Measurements from ENCODE around the gene SPATA24. TPM values are rescaled to one million over a fixed set of nuclear protein-coding genes. Genes with fewer than 3 reads are reported as not detected.

The SPATA24 gene
- total RNA-seq, 6 experiments from 2014 or later: 4.0 to 6.9 (median 5.2) TPM

DNA sequence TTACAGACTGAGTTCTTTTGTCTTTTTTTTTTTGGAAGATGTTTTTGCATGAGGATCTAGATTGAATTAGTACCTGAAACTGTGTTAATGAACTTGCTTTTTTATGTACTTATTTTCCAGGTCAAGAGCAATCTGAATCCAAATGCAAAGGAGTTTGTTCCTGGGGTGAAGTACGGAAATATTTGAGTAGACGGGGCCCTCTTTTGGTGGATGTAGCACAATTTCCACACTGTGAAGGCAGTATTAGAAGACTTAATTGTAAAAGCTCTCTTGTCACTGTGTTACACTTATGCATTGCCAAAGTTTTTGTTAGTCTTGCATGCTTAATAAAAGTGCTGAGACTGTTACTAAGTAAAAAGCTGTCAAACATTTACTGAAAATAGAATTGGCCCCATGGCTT lies 35.3 kb downstream of the SPATA24 start:
- TF ChIP-seq, protein P1, sequence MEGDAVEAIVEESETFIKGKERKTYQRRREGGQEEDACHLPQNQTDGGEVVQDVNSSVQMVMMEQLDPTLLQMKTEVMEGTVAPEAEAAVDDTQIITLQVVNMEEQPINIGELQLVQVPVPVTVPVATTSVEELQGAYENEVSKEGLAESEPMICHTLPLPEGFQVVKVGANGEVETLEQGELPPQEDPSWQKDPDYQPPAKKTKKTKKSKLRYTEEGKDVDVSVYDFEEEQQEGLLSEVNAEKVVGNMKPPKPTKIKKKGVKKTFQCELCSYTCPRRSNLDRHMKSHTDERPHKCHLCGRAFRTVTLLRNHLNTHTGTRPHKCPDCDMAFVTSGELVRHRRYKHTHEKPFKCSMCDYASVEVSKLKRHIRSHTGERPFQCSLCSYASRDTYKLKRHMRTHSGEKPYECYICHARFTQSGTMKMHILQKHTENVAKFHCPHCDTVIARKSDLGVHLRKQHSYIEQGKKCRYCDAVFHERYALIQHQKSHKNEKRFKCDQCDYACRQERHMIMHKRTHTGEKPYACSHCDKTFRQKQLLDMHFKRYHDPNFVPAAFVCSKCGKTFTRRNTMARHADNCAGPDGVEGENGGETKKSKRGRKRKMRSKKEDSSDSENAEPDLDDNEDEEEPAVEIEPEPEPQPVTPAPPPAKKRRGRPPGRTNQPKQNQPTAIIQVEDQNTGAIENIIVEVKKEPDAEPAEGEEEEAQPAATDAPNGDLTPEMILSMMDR (IDR thresholded peaks at IDR 0.05): peak; percentile 20; the same call in 1 of the 2 replicates
- no peaks in the 10 kb centered on the region; the same call in 1 of the 2 replicates for H3K27me3 Mint-ChIP-seq (ENCODE audit: insufficient read depth)
- no peak overlapping the region for H3K4me3 Mint-ChIP-seq
- peaks cover 33% of the 10 kb centered on the region for H3K36me3 Mint-ChIP-seq (ENCODE audit: low read depth)
- H3K27ac Mint-ChIP-seq: peak overlapping the region; percentile 27; the same call in 1 of the 2 replicates
- H3K4me1 Mint-ChIP-seq (ENCODE audit: low read depth): peaks cover 15% of the 10 kb centered on the region
- H3K9me3 Mint-ChIP-seq: no peaks in the 10 kb centered on the region
- no peak for DNase-seq

DNA sequence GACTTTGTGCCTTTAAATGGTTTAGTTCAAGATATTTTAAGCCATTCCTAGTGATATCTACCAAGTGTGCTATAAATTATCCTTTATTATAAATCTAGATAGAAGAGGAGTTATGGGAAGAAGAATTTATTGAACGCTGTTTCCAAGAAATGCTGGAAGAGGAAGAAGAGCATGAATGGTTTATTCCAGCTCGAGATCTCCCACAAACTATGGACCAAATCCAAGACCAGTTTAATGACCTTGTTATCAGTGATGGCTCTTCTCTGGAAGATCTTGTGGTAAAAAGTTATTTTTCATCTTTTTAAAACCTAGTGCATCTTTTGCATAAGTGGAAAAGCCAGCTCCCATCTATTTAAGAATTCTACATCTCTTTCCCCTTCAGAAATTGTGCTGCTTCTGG lies 39.4 kb downstream of the SPATA24 start:
- H3K27ac Mint-ChIP-seq: no peak overlapping the region
- TF ChIP-seq, protein P1 (IDR thresholded peaks at IDR 0.05): no peak
- H3K36me3 Mint-ChIP-seq (ENCODE audit: low read depth): peaks cover 30% of the 10 kb centered on the region
- peaks cover 19% of the 10 kb centered on the region for H3K4me1 Mint-ChIP-seq (ENCODE audit: low read depth)
- DNase-seq: no peak
- H3K27me3 Mint-ChIP-seq (ENCODE audit: insufficient read depth): no peaks in the 10 kb centered on the region; the same call in 1 of the 2 replicates
- H3K9me3 Mint-ChIP-seq: no peaks in the 10 kb centered on the region
- H3K4me3 Mint-ChIP-seq: no peak overlapping the region

GRCh38 chr5:139363937-139364336 lies 40.0 kb downstream of the SPATA24 start:
- no peaks in the 10 kb centered on the region; the same call in 1 of the 2 replicates for H3K27me3 Mint-ChIP-seq (ENCODE audit: insufficient read depth)
- TF ChIP-seq, protein P1 (IDR thresholded peaks at IDR 0.05): no peak
- no peak for DNase-seq
- peaks cover 30% of the 10 kb centered on the region for H3K36me3 Mint-ChIP-seq (ENCODE audit: low read depth)
- peaks cover 20% of the 10 kb centered on the region for H3K4me1 Mint-ChIP-seq (ENCODE audit: low read depth)
- H3K9me3 Mint-ChIP-seq: no peaks in the 10 kb centered on the region
- H3K4me3 Mint-ChIP-seq: no peak overlapping the region
- H3K27ac Mint-ChIP-seq: no peak overlapping the region

GRCh38 chr5:139361835-139362429 lies 42.0 kb downstream of the SPATA24 start:
- H3K27ac Mint-ChIP-seq: no peak overlapping the region

DNA sequence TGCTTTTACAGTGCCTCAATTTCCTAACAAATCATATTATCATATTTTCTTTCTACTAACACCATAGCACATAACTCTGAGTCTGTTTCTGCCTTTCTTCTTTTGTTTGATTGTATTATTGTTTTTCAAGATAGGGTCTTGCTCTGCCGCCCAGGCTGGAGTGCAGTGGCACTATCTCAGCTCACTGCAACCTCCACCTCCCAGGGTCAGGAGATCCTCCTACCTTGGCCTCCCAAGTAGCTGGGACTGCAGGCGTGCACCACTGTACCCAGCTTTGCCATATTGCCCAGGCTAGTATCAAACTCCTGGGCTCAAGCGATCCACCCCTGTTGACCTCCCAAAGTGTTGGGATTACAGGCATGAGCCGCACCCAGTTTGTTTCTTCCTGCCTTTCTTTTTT lies 43.5 kb downstream of the SPATA24 start:
- H3K36me3 Mint-ChIP-seq (ENCODE audit: low read depth): peaks cover 18% of the 10 kb centered on the region

More at GRCh38 chr5:139361835-139362429, 42.0 kb downstream of the SPATA24 start:
- no peak for DNase-seq
- H3K4me3 Mint-ChIP-seq: no peak overlapping the region
- H3K9me3 Mint-ChIP-seq: no peaks in the 10 kb centered on the region
- H3K27me3 Mint-ChIP-seq (ENCODE audit: insufficient read depth): no peaks in the 10 kb centered on the region; the same call in 1 of the 2 replicates
- H3K36me3 Mint-ChIP-seq (ENCODE audit: low read depth): peaks cover 29% of the 10 kb centered on the region
- TF ChIP-seq, protein P1 (IDR thresholded peaks at IDR 0.05): no peak
- peaks cover 23% of the 10 kb centered on the region for H3K4me1 Mint-ChIP-seq (ENCODE audit: low read depth)

More for the DNA sequence above, 43.5 kb downstream of the SPATA24 start:
- no peak overlapping the region for H3K4me3 Mint-ChIP-seq
- H3K4me1 Mint-ChIP-seq (ENCODE audit: low read depth): peaks cover 23% of the 10 kb centered on the region
- no peaks in the 10 kb centered on the region for H3K9me3 Mint-ChIP-seq
- H3K27me3 Mint-ChIP-seq (ENCODE audit: insufficient read depth): peaks cover 2% of the 10 kb centered on the region
- no peak for DNase-seq
- TF ChIP-seq, protein P1 (IDR thresholded peaks at IDR 0.05): no peak
- H3K27ac Mint-ChIP-seq: no peak overlapping the region
